Activated CD4-positive, alpha-beta T cell treated with anti-CD3 and anti-CD28 coated beads, Interleukin-2, amount 50 U/mL, for 48 hours (primary cell): ENCODE measurements around the gene TMEM245.
A peak's percentile ranks its signal among the peaks of the same experiment; 100 is the strongest.

Source experiments
- DNase-seq, 2 experiments: peaks; one replicate each; pipeline ENCODE4 v3.0.0-alpha.2; 2020

The TMEM245 gene

DNA sequence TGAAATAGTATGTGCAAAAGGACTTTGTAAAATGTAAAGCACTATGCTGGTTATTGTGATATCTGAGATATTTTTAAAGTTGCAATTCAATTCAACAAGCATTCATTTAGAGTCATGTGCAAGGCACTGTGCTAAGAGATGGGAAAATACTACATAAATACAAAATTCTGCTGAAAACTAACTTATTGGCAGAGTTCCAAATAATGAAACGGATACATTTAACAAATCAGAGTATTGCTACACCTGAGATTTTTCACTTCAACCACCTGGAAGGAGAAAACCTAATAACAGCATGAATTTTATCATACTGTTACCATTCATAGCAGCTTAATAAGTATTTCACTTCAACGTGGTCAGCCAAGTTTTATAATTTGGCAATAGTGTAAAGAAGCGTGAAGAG, 100.3 kb downstream of the TMEM245 start:
- DNase-seq: no peak

DNA sequence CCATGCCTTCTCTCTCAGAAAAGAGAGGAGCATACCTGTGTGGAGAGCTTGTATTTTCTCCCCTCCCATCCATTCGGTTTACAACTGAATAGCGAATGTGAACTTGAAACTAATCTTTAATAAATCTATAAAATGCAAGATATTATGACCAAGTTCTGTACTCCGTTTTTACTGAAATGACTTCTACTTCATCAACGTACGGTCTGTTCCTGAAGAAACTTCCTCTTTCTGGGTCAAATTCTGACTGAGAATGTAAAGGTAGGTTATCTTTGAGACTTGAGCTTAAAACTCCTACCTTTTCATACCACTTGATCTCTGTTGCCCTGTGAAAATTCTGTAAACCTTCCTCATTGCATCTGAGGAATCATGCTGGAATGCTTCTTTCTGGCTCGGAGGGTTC, 102.3 kb downstream of the TMEM245 start:
- no peak for DNase-seq

GRCh38 chr9:109017061-109017460, 102.7 kb downstream of the TMEM245 start:
- DNase-seq: no peak

GRCh38 chr9:109016132-109016531, 103.6 kb downstream of the TMEM245 start:
- no peak for DNase-seq

DNA sequence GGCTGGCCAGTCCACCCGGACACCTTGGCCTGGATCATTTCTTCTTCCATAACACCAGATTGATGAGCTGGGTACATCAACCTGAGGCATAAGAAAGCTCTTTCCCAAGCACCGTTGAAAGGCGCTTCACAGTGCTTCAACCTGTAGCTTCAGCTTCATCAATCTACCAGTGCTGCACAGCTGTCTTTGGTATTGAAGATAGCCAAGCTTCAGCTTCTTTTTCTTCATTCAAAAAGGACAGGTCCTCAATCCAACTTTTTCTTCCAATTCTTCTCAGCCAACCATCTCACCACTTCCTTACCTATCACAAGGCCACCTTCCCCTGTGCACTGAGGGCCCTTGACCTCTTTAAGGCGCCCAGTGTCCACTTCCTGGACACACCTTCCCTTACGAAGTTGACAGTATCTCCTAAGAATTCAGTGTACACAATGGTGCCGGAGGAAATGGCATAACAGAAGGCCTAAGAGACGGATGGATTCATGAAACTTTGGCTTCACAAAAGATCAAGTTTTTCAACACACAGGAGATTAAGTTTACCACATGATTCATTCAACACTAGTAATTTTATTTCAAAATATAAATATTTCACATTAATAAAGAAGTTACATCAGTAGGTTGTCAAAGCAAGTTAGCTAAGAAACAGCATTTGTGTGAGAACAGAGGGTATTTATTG, 105.0 kb downstream of the TMEM245 start:
- DNase-seq: no peak

DNA sequence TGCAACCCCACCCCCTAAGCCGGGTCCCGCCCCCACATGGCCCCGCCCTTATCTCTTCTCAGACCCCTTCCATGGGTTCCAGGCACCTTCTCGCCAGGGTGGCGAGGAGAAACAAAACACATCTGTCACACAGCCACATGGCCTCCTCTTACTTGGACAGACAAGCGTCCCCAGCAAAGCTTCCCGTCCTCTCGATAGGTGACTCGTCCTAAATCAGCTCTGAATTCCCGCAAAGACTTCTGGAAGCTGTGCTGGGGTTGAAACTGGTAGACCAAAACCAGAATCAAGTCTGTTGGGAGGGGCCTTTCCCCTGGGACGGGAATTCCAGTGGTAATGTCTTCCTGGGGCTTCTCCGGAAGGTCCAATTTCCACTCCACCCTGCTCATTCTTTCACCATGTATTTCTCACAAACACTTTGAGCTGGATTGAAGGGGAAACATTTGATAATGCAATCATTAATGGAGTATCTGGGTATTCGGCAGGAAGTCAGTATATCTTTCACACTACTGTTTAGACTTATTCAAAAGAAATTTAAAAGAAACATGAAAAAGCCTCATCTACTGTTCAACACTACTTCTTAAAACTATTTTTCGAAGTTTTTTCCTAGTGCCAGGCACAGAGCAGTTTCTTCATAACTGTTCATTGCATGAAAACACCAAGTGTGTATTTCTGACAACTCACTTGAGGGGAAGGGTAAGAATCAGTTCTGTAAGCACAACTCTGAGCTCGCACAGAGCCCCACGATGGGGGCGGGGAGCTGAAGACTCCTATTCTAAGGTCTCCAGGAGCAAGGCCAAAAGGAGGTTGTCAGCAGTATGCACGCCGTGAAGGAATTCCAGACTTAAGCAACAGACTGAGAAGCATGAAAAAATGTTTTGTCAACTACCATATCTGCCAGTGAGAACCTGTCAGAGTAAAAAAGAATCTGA, 105.8 kb downstream of the TMEM245 start:
- no peak for DNase-seq

DNA sequence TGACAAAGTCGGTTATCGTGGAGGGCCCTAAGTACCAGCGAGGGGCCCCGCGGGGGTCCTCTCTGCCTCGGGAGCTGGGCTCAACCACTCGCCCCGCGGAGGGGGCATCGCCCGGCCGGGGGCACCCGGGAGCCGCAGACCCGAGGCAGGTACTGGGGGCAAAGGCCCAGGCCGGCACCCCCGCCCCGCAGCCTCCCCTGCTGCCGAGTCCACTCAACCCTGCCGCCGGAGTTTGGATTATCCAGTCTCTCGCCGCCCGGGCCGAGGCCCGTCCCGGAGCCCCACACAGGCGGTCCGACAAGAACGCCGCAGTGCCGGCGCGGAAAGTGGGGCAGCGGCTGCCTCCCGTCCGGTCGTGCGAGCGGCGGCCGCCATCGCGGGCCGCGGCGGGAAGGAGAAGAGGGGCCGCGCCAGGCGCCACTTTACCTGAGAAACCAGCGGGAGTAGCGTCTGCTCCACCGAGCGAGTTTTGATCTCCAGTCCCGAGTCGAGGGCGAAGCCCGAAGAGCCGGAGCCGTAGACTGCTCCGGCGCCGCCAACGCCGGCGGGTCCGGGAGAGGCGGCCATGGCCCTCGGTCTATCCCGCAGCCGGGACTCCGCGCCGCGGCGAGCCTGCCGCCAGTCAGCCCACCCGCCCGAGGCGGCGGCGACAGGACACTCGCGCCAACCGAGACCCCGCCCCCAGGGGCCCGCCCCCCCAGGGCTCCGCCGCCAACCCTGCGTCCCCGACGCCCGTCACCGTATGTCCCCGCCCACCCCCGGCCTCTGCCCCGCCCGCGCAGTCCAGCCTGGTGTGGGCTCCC, 106.7 kb downstream of the TMEM245 start, which contains the start of gene CTNNAL1:
Gene CTNNAL1 (minus strand): TSS at position 624 of the 803 bp plus-strand sequence. CDS start 57 bp downstream, at position 567.
- peak; percentile 90 to 91 for DNase-seq

- peak; percentile 62 to 63 for DNase-seq
Observed at GRCh38 chr9:109012009-109012875, 107.5 kb downstream of the TMEM245 start.

DNA sequence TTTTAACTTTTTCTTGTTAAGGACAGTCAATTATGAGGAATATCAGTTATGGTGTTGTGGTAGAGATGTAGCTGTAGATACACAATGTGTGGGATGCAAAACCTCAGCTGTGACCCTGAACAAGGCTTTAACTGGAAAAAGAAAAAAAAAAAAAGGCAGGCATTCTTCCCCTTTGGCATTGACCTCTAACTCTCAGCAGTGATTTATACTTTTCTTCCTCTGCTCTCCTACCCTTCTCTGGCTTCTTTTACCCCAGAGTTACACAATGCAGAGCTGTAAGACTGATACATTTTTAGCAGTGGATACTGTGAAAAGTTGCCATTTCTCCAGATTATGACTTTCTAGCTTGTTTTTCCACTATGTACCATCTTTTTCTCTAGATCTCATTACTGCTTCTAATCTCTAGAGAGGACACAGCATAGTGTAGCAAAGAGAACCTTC, 108.5 kb downstream of the TMEM245 start:
- no peak for DNase-seq

DNA sequence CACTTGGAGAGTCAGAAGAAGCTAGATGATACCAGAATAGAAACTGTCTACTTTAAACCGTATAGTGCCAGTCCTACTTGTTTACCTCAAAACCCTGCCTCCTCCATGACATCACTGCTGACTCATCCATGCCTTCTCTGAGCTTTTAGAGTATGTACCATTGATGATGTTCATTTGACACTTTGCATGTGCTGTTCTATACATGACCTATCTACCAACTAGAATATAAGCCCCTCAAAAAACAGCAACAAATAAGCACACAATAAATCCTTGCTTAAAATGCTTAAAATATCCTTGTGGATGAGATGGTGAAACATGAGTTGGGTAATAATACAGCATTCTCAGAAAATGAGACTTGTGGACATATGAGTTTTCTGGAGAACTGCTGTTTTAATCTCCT, 109.0 kb downstream of the TMEM245 start:
- DNase-seq: peak; percentile 68 to 75

DNA sequence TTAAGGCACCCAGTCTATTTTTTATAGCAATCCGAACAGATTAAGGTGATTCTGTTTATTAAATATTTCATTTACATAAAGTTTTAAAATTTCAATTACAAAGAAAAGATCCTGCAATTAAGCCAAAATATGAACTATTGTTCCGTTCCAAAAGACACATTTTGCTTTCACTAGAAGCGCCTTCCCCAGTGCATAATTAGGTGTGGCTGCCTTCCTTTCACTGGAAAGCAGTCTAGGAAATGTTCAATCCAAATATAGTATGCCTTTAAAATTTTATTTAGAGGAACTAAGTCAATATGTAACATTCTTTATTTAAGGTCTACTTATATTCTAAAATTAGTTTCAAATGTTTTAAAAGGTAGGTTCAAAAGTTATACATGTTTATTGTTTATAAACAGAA, 114.1 kb downstream of the TMEM245 start:
- no peak for DNase-seq

GRCh38 chr9:109003116-109003515, 116.6 kb downstream of the TMEM245 start:
- DNase-seq: no peak

DNA sequence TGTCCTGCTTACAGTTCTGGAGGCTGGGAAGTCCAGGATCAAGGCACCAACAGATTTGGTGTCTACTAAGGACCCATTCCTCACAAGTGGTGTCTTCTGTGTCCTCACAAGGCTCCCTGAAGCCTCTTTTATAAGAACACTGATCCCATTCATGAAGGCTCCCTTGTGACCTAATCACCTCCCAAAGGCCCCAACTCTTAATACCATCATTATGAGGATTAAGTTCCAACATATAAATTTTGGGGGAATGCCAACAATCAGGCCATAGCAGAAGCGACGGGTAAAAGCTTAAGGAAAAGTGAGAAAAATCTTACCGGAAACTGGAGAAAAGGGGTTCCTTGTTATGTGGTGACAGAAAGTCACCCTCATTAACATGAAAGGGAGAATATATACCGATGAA, 117.6 kb downstream of the TMEM245 start:
- DNase-seq: no peak

- DNase-seq: no peak
Observed at GRCh38 chr9:109001275-109001676, 118.5 kb downstream of the TMEM245 start.

GRCh38 chr9:108997112-108997511, 122.6 kb downstream of the TMEM245 start:
- DNase-seq: no peak

GRCh38 chr9:108996643-108997042, 123.1 kb downstream of the TMEM245 start:
- DNase-seq: no peak

DNA sequence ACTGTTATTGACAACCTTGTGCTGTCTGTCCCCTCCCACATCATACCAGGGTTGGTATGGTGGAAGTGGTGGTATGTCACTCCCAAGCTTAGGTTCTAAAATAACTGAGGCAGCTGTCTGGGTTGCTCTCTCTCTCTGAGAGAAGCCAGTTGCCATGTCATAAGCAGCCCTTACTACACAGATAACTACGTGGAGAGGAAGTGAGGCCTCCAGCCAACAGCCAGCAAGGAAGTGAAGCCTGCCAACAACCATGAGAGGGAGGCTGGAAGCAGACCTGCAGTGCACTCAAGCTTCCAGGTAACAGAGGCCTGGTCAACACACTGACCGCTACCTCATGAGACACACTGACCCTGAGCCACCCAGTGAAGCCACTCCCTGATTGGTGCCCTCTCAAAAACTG, 125.1 kb downstream of the TMEM245 start:
- DNase-seq: no peak

DNA sequence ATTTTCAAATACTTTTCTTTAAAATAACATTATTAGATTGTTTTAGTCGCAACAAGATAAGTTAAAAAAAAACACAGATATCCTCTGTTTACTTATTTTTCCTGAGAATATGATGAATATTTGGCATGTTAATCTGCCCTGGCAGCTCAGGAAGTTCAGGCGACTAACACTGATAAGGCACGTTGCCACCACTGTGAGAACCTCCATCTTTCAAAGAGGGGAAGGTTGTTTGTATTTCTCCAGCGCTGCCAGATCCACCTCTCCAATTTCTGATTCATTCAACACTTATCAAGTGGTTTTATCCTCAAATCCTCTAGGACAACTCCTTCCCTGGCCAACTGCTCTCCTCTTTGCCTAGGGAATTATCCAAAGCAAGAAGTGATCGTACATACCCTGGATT, 128.3 kb downstream of the TMEM245 start:
- no peak for DNase-seq

DNA sequence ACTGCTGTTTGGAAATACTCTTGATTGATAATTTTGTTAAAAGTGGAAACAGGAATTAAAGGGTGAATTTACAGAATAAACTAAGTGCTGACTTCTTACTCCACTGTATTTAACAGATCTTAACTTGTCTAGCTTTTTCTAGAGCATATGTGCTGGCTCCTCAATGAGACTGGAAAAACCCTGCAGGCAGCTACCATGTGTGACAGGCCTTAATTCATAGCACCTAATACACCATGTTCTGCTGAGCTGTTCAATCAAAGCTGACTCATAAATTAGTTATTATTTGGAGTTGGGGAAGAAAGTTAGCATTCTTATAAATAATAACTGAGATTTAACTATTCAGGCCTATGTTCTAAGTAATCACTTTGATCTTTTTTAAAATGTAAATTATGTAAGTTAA, 135.9 kb downstream of the TMEM245 start:
- DNase-seq: no peak

DNA sequence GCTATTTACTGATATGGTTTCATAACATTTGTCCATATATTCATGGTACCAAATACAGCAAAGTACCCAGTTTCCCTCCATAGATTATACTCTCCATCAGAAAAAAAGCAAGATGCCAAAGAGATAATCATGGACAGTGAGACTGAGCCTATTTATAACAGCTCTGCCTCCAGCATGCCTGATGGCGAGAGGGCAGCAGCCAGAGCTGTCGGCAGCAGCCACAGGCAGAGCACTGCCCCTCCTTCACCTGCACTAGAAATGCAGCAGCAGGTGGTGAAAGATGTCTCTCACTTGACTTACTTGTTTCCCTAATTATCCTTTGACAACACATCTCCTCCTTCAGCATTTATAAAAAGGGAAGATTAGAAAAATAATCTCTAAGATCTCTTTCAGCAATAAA, 138.9 kb downstream of the TMEM245 start:
- no peak for DNase-seq

- no peak for DNase-seq
Observed at GRCh38 chr9:108978205-108978604, 141.5 kb downstream of the TMEM245 start.

DNA sequence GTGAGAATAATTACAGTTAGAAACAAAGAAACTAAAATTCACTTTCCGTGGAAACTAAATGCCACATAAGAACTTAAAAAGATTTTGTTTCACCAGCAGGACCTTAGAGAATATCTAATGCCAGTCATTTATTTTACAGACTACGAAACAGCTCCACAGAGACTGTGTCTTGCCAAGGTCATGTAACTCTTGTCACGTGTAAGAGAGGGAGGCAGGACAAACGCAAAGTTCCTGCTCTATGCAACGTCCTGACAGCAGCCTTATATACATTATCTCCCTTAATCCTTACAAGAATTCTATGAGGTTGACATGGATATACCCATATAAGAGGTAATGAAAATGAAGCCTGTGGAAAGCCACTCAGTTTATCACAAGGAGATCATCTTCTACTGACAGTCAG, 145.9 kb downstream of the TMEM245 start:
- DNase-seq: no peak
